BJ (cell line): ENCODE data around the gene TMOD2. TPM values are rescaled to one million over a fixed set of nuclear protein-coding genes. Genes with fewer than 3 reads are reported as not detected.

Experiments
- CTCF ChIA-PET: fragments of 350-600 bp; formaldehyde crosslinking; extraction: SDS; loops from one replicate; lab custom pipeline; 2021; ENCODE audit warnings: antibody characterized with exemption, inconsistent platforms; lab: Yijun Ruan, JAX
- POLR2A ChIA-PET: fragments of 300-600 bp; sonication (Branson Sonifier 250); formaldehyde crosslinking; extraction: SDS; loops from one replicate; lab custom pipeline; 2021; ENCODE audit warnings: antibody characterized with exemption; lab: Charles Lee
- DNase-seq: peaks from one replicate; pipeline ENCODE4 v3.0.0-alpha.2; 2011; ENCODE audit warnings: low read depth
- H3K27me3 ChIP-seq: 2 replicates; pipeline ENCODE4 v1.6.0; 2011; ENCODE audit warnings: low read length; ENCODE audit not compliant: control insufficient read depth, insufficient read depth
- H3K36me3 ChIP-seq: 2 replicates; pipeline ENCODE4 v1.5.1; 2011; ENCODE audit warnings: low read length; ENCODE audit not compliant: control insufficient read depth, insufficient read depth
- H3K4me3 ChIP-seq: 2 replicates; pipeline ENCODE4 v1.5.1; 2011; ENCODE audit warnings: low read depth, mild to moderate bottlenecking, control low read depth, low read length
- polyA plus RNA-seq: library from polyadenylated mRNA; depleted of rRNA; stranded (reverse); fragments of >200 nt; gene quantifications from 2 replicates; pipeline ENCODE4 v1.2.3, GENCODE V29; 2011
- TF ChIP-seq, protein P1 (sequence below): IDR thresholded peaks from 2 replicates; pipeline ENCODE4 v1.5.1; 2011; ENCODE audit warnings: low read depth, mild to moderate bottlenecking, control low read depth, inconsistent platforms, low read length, moderate library complexity; ENCODE audit not compliant: insufficient read depth

The TMOD2 gene
- polyA plus RNA-seq, 1 experiment, result 1.1 TPM

DNA sequence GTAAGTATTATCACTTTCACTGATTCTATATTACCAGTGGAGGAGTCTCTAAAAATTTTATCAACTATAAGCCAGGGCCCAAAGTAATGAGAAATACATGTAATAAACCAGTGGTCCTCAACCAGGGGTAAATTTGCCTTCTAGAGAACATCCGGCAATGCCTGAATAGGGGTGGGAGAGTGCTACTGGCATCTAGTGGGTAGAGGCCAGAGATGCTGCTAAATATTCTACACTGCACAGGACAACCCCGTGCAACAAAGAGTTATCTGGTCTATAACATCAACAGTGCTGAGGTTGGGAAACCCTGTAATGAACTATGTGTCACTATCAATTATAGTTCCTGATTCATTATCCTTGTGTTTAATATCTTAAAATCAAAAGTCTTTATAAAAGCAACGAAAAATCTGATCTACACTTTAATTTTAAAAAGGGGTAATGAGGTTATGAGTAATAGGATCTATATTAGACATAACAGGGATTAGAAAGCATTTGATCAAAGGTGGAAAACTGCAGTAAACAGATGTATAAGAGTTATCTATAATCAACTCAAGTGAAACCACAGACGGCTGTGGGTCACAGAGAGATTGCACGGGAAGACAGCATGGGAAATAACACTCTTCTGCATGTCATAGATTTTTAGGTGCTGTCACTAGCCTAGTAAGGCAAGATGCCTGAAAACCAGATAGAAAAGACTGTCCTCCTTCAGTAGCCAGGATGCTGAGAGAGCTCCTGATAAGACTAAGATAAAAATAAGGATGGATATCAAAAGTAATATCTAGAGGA is 16.0 kb upstream of the TMOD2 start:
- ChIA-PET CTCF (interaction anchor here (3.1 kb wide), 1 partner anchor 41 kb away, joined by 15 read pairs; no protein-coding TSS in a partner anchor), POLR2A (no interaction called here)
- DNase-seq, result no peak
- TF ChIP-seq, protein P1, sequence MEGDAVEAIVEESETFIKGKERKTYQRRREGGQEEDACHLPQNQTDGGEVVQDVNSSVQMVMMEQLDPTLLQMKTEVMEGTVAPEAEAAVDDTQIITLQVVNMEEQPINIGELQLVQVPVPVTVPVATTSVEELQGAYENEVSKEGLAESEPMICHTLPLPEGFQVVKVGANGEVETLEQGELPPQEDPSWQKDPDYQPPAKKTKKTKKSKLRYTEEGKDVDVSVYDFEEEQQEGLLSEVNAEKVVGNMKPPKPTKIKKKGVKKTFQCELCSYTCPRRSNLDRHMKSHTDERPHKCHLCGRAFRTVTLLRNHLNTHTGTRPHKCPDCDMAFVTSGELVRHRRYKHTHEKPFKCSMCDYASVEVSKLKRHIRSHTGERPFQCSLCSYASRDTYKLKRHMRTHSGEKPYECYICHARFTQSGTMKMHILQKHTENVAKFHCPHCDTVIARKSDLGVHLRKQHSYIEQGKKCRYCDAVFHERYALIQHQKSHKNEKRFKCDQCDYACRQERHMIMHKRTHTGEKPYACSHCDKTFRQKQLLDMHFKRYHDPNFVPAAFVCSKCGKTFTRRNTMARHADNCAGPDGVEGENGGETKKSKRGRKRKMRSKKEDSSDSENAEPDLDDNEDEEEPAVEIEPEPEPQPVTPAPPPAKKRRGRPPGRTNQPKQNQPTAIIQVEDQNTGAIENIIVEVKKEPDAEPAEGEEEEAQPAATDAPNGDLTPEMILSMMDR, result no peak
- H3K4me3 ChIP-seq, result no peak overlapping the region
- H3K27me3 ChIP-seq, result no peaks in the 10 kb centered on the region
- no peaks in the 10 kb centered on the region for H3K36me3 ChIP-seq

- Histone ChIP-seq H3K36me3 (no peaks in the 10 kb centered on the region), H3K27me3 (no peaks in the 10 kb centered on the region), H3K4me3 (no peak overlapping the region)
- TF ChIP-seq, protein P1, result no peak
- CTCF ChIA-PET, result interaction anchor here (3.1 kb wide), 1 partner anchor 41 kb away, joined by 15 read pairs; no protein-coding TSS in a partner anchor
- POLR2A ChIA-PET, result no interaction called here
- no peak for DNase-seq
These were observed 15.3 kb upstream of the TMOD2 start for GRCh38 chr15:51736069-51736468.

DNA sequence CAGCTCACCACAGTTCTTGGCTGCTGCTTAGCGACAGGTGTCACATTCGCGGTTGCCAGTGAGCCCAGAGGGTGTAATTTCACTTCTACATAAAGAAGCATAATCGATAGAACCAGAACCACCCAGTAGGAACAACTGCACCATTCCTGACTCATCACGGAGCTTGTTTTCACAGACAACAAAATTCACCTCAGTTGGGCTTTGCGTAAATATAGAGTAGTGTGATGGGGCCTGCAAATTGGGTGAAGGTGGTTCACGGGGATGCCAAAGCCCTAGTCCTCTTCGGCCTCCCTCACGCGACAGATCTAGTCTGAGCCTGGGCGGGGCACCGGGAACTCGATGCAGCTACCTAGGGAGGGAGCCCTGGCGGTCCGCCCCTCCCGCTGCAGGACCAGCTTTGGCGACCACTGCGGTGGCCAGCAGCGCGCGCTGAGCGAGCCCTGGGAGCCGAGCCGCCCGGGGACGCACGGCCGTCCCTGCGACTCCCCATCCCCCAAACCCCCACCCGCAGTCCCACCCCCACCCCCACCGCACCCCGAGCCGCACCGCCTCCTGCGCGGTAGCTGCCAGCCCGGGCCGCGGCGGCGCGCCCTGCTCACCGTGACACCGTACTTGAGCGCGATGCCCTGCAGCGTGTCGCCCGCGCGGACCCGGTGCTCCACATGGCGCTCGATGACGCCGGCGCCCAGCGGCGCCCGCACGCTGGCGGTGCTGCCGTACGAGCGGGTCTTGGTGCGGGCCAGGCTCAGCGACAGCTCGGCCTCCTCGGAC is 14.5 kb upstream of the TMOD2 start:
- DNase-seq, result no peak
- peak overlapping the region; percentile 61 for H3K4me3 ChIP-seq
- ChIA-PET POLR2A (no interaction called here), CTCF (interaction anchor here (0.7 to 3.1 kb wide), 6 partner anchors 9 to 205 kb away, joined by 3 to 15 read pairs (median 5); no protein-coding TSS in a partner anchor)
- no peaks in the 10 kb centered on the region for H3K36me3 ChIP-seq
- TF ChIP-seq, protein P1, result no peak
- H3K27me3 ChIP-seq, result no peaks in the 10 kb centered on the region

- H3K4me3 ChIP-seq, result peak within 1 kb of the TSS; percentile 61
- ChIA-PET POLR2A (no interaction called here), CTCF (interaction anchor here (0.6 to 3.1 kb wide), 7 partner anchors 10 to 954 kb away, joined by 3 to 15 read pairs (median 3); no protein-coding TSS in a partner anchor)
- no peak for DNase-seq
- H3K27me3 ChIP-seq, result no peaks in the 10 kb centered on the region
- no peaks in the 10 kb centered on the region for H3K36me3 ChIP-seq
- TF ChIP-seq, protein P1, result no peak
These were observed 13.7 kb upstream of the TMOD2 start, which contains the start of gene LYSMD2 for GRCh38 chr15:51737522-51738305. Gene LYSMD2 (minus strand): TSS chr15:51737655. CDS start chr15:51737622, 33 bp downstream.
